GM21825 (cell line): ENCODE measurements around the gene SERINC1.
A peak's percentile ranks its signal among the peaks of the same experiment; 100 is the strongest.

Source experiments
- ATAC-seq: cut with Tn5 transposase; IDR thresholded peaks from one replicate; pipeline ENCODE4 v1.9.1; 2021; ENCODE audit warnings: mild to moderate bottlenecking, moderate library complexity; ENCODE audit not compliant: unreplicated experiment

Gene SERINC1

DNA sequence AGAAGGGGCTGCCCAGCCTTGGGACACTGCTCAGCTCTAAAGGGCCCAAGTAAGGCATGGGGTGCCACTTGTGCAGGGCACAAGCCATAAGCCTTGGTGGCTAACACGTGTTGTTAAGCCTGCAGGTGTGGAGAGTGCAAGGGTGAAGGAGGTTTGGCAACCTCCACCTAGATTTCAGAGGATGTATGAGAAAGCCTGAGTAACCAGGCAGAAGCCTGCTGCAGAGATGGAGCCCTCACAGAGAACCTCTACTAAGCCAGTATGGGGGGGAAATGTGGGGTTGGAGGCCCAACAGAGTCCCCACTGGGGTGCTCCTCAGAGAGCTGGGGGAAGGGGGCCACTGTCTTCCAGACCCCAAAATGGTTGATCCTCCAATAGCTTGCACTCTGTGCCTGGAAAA lies 32.6 kb downstream of the SERINC1 start:
- no peak for ATAC-seq

DNA sequence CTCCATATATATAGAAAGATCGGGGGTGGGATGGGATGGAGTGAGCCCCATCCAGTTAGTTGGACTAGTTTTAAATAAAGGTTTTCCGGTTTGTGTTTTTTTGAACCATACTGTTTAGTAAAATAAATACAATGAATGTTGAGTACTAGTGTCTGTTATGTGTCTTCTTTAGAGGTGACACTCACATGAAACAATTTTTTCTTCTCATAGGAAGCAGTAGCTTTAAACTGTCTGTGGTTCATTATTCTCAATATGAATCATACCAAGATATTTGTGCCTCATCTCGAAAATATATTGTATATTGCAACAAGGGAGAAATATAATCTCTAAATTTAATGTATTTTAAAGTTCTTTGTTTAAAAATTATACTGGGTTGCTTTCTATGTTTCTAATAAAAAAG lies 38.8 kb downstream of the SERINC1 start:
- ATAC-seq, result no peak

DNA sequence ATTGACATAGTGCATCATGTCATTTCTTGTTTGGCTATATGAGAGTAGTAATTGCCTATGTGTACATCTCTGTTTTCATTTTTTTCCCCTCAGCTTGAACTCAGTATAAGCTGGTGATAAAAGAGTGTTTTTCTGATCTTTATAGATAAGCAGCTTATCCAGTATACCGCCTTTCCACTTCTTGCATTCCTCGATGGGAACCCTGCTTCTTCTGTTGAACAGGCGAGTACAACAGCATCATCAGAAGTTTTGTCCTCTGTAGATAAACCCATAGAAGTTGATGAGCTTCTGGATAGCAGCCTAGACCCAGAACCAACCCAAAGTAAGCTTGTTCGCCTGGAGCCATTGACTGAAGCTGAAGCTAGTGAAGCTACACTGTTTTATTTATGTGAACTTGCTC lies 39.8 kb downstream of the SERINC1 start:
- ATAC-seq, result no peak

DNA sequence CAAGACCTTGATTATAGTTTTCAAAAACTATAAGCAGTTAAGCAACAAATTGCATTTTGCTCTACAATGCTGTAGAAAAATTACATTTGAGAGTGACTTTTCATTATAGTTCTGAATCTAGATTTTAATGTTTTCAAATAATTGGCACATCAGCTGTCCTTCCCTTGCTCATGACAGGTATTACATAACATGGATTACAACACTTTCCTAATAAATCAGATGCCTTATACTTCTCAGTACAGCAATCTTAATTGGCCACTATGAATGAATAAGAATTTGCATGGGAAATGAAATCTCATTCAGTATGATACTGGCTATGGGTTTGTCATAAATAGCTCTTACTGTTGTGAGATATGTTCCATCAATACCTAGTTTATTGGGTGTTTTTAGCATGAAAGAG lies 42.3 kb downstream of the SERINC1 start:
- ATAC-seq, result no peak

DNA sequence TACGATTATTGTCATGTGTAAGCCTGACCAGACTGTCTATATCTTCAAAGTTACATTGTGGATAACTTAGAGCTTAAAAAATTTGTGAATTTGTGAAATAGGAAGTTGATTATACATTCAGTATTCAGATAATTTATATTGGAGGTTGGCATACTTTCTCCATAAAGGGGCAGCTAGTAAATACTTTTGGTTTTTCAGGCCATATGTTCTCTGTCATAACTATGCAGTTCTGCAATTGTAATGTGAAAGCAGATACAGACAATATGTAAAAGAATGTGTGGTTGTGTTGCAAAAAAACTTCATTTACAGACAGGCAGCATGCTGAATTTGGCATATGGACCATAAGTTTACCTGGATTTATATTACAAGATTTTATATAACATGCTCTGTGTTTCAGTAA lies 42.8 kb downstream of the SERINC1 start:
- no peak for ATAC-seq

DNA sequence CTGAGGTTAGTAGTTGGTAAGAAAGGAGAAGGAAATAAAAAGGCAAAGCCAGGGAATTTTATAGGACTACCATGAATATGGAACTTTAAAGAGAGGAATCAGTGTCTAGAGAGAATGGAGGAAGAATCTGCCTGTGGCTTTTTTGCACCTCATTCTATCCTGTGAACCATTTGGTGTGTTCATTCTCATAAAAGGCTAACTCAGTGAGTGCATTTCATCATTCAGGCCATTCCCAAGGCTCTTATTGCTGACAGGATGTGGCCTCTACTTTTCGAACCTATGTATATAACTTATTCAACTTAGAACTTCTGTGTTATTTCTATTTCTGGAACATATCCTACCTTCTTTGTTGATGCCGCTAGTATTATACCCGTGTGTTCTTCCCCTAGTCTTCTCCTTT lies 45.0 kb downstream of the SERINC1 start:
- no peak for ATAC-seq

DNA sequence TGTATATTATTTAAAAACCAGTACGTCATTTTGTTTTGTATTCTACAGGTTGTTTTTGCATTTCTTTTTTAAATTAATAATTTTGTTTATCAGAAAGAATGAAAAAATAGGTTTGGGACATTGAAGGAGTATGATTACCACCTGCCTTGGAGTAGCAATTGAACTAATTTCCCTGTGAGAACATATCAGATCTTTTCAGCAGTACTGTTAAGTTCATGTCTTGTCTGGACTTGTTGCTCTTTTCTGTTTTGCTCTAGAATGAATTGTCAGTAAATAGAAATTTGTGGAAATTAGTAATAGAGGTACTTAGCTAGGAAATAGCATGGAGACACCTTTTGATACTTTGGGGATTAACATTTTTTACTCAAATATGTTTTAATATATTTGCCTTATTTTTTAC lies 47.9 kb downstream of the SERINC1 start:
- no peak for ATAC-seq

DNA sequence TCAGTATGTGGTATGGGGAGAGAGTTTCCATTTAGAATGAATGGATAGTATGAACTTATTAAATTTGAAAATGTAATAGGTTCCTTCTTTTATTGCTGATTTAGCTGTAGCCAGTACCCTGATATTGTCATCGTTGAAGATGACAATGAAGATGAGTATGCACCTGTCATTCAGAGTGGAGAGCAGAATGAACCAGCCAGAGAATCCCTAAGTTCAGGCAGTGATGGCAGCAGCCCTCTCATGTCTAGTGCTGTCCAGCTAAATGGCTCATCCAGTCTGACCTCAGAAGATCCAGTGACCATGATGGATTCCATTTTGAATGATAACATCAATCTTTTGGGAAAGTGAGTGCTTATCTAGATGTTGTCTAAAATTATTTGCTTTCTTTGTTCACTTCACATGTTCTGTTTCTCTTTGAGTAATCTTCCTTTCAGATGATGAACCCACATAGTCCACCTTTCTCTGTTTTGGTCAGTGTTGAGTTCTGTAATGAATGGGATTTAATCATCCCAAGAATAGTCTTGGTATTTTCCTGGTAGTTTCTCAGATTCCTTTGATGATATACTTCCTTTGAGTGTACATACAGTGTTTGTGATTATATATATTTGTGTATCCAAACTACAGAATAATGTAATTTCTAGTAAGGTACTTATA lies 48.9 kb downstream of the SERINC1 start:
- ATAC-seq, result peak; percentile 76

DNA sequence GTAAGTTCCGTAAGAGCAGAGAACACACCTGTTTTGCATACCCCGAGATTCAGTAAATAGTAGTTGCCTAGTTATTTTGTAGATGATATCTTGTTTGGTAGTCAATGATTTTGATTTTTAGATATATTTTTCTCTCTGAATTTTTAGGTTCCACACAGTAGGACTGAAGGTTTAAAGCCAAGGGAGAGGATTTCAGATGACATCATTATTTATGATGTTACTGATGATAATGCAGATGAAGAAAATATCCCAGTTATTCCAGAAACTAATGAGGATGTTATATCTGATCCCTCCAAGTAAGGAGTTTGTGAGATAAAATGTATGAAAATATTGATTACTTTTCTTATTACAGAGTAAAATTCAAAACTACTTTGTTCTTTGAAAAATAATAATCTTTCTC lies 49.6 kb downstream of the SERINC1 start:
- ATAC-seq, result no peak

DNA sequence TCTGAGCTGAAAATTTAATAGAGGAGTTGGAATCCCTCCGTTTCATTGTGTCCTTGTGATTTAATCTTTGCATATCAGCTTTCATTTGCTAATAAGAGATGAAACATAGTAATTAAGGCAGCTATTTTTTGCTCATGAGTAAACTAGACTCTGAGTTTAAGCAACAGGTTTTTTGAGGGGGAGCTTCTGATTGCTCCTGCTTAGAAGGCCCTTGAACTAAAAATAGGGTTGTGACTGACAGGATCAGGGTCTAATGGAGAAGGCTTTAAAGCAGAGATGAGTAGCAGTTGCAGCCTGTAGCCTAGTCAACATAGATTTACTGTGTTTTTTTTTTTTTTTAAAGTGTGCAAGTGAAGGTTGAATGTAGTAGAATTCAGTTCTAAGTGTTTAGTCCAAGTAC lies 54.8 kb downstream of the SERINC1 start:
- no peak for ATAC-seq

DNA sequence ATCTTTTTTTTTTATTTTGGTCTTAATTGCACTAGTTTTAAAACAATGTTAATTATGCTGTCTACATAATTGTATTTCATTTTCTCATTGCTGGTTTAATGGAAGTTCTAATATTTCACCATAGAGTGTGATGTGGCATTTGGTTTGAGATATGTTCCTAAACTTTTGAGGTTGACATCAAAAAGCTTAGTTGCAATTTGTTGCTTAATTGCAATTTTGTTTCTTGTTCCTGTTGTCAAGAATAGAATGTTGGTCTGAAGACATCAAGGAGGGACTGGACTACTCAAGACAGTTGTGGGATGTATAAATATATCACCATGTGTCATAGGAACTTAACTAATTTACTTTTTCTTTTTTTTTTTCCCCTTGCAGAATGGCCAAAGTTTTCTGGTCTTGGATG lies 59.6 kb downstream of the SERINC1 start:
- no peak for ATAC-seq

DNA sequence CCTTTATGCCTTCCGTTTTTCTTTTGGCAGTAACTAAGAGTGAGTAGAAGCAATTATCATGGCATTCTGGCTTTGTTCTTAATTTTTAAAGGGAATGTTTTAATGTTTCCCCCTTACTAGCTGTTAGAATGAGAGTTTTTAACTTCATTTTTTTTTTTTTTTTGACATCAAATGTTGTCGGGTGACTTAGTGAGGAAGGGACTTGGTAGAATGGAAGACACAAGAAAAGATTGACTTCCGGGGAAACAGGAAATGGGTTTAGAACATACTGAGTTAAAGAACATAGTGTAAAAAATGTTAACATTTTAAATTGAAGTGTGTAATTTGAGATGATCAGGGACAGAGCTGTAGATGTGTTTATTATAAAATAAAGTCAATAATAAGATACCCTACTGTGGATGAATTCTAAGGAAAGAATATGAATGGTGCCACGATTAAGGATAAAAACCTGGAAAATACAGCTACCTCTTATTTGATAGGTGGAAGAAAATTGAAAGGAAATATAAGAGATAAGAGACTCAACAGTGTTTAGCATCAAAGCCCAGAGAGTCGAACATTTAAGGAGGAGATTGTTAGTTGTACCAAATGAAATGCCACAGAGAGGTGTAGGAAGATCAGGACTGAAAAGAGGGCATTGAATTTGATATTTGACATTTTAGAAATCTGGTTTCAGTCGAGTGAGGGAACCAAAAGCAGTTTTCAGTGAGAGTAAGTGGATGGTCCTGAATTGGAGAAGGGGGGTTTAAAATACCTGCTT lies 62.7 kb downstream of the SERINC1 start:
- ATAC-seq, result no peak

DNA sequence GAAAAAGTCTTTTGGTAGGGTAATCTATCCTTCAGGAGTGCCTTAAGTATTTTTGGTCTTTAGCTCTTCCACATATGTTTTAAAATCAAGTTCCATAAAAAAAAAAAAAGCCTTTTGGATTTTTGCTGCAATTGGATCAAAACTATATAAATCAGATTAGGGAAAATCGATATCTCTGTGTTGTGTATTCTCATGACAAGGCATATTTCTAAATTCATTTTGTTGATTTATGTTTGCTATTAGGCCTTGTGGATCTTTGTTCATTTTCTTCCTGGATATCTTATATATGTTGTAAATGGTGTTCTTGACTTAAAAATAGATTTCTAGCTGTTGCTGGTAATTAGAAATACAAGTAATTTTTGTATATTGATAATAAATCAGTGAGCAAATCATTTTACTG lies 63.4 kb downstream of the SERINC1 start:
- ATAC-seq, result no peak

DNA sequence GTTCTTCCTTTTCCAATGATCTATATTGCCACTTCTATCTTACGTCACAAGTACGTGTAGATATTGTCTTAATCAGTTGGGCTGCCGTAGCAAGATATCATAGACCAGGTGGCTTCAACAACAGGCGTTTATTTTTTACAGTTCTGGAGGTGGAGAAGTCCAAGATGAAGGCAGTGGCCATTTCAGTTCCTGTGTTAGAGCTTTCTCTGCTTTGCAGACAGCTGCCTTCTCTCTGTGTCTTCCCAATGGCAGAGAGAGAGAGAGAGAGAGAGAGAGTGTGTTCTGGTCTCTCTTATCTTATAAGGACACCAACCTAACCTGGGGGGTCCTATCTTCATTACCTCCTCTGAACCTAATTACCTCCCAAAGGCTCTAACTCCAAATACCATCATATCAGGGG lies 63.9 kb downstream of the SERINC1 start:
- ATAC-seq, result no peak

DNA sequence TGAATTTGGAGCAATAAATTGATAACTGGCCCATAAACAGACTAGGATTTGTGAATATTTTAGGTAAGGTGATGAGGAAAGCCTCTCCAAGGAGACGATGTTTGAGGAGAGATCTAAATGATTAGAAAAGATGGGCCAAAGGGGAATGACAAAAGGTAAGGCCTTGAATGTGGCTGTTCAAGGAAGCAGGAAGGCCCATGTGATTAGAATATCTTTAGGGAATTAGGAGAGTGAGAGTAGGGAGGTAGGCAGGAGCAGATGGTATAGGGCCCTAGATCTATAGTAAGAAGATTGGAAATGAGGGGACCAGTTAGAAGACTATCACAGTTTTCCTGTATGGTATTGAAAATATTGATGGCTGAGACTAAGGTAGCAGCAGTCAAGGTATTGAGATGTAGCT lies 65.4 kb downstream of the SERINC1 start:
- no peak for ATAC-seq

DNA sequence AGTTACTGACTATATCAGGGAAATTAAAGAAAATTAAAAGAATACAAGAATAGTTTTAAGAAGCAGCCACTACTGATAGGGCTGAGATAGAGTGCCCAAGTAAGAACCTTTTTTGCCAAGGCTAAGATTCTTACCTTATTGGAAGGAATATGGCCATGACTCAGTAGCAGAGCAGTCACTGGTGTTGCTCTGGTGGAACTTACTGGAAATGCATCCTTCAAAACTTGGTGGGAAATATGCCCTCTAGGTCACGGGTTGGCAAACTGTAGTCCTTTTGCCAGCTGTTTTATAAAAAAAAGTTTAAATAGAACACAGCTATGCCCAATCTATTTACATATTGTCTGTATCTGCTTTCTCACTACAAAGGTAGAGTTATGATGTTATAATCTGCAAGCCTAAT lies 66.2 kb downstream of the SERINC1 start:
- ATAC-seq, result no peak

DNA sequence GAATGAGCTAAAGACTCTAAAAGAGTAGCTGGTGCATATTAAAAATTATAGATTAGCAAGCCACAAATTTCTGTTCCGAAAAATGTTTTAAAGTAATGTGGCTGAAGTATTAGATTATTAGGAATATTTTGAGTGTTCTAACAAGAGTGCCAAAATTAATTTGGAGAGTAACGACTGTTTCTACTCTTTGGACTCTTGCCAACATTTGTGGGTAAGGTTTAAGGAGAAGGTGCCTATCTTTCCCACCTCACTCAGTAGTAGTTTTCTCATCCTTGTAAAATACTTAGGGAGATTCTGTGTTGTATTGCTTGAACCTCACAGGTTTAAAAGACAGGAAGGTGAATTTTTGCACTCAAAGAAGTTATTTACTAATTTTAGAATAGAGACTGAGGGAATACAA lies 67.2 kb downstream of the SERINC1 start:
- no peak for ATAC-seq

DNA sequence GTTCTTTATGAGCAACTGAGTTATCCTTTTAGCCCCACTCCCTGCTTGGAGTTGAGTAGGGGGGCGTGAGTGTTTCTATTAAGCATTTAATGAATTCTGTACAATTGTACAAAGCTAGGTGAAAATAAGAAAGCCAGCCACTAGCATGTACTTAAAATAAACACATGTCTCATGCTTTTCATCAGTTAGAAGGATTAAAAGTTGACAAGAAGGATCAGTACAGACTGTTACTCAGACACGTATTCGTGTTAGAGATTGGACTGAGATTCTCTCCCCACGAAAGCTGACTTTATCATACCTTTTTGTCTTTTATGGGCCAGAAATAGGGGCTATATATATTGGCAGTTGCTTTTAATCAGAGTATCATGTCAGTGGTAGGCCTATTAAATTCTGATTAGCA lies 70.5 kb downstream of the SERINC1 start:
- ATAC-seq, result no peak

DNA sequence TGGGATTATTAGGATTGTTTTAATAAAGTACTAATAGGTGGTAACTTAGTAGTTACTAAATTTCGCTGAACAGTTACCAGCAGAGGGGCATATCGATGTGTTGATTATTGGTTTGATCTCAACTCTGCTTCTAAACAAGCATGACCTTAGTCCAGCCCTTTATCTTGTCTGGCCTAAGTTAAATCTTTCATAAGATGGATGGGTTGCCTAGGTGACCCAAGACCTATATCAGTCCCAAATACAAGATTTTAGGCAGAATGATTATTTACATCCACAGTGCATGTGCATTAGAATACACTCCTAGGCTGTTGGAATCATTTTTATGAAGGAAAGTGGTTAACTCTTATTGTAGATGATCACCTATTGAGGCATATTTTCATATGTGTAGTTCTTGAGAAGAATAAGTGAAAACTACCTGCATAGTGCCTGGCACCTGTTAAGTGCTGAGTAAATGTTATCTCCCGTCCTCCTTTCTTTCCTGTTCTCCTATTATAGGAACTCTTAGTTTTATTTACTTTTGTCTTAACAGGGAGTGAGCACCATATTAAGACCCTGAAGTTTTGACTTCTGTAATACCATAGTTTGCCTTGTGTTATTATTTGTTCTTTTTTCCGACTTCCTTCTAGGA lies 71.0 kb downstream of the SERINC1 start:
- no peak for ATAC-seq

DNA sequence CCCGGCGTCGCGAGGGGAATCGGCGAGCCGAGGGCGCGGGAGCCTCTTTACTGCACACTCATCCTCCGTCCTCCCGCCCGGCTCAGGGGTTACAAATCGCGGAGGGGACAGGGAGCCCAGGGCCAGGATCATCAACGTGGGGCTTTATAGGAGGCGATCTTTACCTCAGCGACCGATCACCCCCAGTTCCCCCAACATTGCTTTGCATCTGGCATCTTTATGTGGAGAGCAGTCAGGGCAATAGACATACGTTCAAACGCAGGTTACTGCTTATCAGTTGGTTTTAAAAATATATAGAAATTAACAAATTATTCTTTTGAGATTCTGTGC lies 71.5 kb downstream of the SERINC1 start:
- ATAC-seq, result no peak

DNA sequence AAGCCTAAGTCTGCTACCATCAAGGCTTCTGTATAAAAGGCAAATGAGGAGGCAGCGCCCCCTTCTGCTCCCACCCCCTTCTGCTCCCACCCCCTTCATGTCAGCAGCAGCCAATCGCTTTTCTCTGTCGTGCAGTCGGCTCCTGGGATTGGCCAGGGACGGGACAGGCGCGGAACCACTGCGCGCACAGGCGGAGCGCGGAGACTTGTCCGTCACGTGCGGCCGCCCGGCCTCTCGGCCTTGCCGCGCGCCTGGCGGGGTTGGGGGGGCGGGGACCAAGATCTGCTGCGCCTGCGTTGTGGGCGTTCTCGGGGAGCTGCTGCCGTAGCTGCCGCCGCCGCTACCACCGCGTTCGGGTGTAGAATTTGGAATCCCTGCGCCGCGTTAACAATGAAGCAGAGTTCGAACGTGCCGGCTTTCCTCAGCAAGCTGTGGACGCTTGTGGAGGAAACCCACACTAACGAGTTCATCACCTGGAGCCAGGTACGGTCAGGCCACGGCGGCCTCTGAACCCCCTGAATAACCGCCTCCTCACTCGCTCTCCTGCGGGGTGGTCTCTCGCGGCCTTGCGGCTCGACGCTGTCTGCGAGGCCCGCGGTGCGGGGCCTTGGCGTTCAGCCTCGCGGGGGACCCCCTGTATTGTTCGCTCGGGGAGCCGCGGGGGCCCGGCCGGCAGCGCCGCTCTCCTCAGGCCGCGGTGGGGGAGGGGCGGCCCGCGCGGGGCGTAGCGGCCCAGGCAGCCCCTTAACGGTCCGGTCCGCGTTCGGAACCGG lies 72.1 kb downstream of the SERINC1 start, which contains the start of gene HSF2:
Gene HSF2 (plus strand): TSS at position 305 of the 773 bp plus-strand sequence. CDS start 86 bp downstream, at position 391.
- ATAC-seq, result peak; percentile 99

DNA sequence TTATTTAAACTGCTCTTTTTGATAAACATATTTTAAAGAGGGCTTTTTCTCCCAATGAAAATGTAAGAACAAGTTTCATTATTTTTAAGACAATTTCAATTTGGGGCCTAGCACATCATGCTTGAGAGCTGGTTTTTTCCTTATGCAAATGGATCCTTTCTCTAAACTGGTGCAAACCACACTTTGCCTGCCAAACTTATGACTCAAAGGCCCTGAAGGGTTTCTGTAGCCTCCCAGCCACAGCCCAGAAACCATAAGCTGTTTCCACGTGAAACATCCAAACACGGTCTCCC lies 72.6 kb downstream of the SERINC1 start:
- ATAC-seq, result no peak
